Dermis microvascular lymphatic vessel endothelial cell (primary cell): ENCODE measurements around the gene TLE4. TPM values are rescaled to one million over a fixed set of nuclear protein-coding genes. Genes with fewer than 3 reads are reported as not detected.

Source experiments
- DNase-seq, 2 donors: peaks; one replicate each; pipeline versions ENCODE4 v3.0.0 to v3.0.0-alpha.2; 2010; ENCODE audit warnings: low read depth in 2 of 2
- total RNA-seq: library from RNA; depleted of rRNA; stranded (reverse); fragments of >200 nt; gene quantifications from 2 replicates; pipeline ENCODE4 v1.2.1, GENCODE V29; 2014

The TLE4 gene
- total RNA-seq, 1 donor from 2014 or later, result 14.0 TPM

DNA sequence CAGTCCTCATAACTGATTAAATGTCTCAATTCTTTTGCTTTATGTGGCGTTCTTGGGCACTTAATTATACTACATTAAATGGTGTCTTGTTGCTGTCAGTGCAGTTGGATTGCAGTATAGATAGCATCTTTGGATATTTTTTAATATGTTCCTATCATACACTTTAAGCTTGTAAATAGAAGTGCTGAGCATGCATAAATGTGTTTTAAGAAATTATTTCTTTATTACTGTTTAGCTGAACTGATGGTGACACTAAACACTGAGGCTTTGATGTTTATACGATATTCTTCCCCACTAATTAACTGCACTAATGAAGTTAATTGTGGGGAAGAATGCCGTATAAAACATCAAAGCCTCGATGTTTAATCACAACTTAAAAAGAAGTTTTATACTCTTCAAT lies 116.6 kb downstream of the TLE4 start:
- DNase-seq, result no peak

DNA sequence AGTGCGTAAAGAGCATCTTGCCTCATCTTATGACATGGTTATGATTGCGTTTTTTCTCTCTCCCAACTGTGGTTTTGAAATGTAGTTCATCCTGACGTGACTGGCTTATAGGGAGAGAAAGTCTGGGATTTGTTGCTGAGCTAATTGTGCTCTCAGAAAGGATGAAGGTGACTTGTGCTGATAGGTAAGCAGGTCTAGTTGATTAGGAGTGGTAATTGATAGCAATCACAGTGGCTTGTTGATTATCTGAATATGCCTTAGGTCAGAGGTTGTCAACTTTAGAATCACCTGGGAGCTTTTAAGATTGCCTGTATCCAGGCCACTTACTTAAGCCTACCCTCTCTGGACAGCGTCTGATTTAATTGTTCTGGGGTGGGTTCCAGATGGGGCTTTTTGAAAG lies 117.8 kb downstream of the TLE4 start:
- no peak for DNase-seq

DNA sequence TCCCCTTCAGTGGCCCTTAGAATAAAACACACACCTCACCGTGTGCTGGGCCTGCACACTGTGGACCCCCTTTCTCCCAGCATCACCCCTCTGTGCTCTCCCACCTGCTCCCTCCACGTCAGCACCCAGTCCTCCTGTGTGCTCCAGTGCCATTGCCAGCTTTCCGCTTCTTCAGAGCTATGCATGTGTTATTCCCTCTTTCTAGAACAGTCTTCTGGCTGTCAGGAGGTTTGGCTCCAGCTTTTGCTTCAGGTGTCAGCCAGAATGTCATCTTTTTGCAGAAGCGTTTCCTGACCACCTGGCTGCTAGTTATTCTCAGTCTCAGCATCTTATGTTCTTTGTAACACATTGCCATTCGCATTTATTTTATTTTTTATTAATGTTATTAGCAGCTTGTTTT lies 119.7 kb downstream of the TLE4 start:
- DNase-seq, result no peak

DNA sequence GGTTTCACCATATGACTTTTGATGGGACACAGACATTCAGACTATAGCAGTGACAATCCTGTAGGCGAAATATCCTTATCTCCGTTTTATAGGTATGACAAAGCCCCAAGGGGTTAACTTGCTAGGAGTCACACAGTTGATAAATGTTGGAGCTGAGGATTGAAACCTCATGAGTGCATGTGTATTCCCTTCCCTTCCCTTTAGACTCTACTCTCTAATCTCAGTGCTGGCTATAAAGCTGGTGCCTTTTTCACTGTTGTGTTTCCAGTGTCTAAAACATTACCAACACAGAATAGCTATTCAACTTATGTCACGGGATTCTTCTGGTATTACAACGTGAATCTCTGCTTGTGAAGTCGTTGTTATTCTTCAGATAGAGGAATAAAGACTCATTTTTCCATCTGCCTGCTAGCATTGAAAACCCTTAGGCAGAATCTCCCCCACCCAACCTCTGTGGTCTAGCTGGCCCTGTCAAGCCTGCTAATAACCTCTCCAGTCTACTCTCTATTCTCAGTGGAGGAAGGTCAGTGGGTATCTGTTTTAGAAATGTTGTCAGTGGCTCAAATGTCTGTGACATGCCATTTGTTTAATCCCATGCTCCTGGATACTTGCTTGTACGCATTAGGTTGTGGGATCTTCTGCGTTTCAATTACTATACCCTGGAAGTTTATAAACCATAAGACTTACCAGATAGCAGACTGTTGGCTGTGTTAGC lies 121.2 kb downstream of the TLE4 start:
- DNase-seq, result no peak

DNA sequence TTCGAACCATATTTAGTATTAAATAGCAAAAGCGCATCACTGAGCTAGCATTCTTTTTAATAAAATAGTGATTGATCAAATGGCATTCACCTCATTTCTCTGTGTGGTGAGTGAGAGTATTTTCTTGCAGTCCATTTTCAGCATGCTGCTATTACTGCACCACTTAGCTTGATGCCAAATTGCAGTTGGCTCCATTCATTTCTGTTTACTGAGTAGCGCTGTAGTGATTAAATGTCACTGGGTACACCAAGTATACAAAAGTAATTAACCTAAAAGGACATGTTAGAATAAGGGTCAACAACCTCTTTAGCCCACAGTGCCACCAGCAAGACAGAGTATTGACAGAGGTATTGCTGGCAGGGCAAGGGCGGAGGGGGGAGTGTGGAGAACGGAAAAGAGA lies 122.0 kb downstream of the TLE4 start:
- no peak for DNase-seq

DNA sequence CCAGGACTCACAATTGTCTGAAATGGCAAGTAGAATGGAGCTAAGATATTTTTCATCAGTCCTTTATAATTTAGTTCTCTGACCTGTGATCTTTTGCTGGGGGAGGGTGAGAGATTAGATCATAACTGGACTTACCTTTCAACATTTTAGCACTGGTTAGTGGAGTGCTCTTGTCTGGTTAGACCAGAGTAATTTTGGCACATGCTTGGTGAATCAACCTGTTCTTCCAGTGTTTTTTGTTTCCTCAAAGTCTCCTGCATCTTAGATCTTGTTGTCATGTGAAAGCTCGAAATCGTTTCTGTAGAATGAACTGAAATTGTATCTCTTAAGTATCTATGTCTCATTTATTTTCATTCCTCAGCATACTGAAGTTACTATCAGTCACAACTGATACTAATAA lies 122.4 kb downstream of the TLE4 start:
- DNase-seq, result no peak

DNA sequence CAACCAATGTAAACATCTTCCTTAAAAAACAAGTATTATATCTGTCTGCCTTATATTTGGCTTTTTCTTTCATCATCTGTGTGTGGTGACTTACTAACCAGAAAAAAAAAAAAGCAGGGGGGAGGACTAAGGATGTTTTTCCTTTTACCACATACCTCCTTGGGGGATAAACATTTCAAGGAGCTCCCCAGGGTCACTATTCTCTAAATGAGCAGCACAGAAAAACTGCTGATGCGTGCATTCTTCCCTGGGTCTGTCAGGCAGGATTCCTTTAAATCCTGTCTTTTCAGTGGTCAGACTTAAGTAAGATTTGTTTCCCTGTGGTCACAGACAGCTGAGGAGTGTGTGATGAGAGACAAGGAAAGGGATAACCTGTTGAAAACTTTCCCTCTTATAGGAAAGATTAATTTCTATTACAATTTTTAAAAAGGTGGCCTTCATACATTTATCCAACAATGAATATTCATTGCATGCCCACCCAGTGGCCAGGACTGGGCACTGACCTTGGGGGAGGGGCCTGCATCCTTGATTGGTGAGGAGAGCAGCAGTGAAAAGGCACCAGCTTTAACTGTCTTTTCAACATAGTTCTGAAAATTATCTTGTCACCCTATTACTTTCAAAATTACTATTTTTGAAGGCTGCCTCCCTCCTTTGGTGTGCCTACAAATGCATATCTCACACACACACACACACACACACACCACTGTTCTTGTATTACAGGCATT lies 123.1 kb downstream of the TLE4 start:
- no peak for DNase-seq

DNA sequence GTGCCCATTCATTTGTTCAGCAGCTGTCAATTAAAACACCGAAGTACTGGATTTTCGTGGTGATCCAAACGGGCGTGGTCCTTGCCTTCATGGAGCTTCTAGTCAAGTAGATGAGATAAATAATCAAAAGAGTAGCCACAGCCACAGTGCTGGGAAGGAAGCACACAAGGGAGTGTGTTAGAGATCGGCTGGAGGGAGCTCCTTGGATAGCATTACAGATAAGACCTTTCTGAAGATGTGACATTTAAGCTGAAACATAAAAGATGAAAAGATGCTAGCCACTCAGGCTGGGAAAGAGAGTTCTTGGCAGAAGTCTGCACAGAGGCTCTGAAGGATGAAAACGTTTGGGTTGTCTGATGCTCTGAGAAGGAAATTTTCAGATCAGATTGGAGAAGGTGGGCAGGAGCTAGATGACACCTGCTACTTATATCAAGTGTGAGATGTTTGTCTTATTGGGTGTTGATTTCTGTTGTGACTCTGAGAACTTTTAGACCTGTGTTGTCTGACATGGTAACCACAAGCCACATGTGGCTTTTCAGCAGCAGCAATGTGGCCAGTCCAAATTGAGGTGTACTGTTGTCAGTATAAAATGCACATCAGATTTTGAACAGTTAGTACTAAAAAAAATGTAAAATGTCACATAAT lies 123.9 kb downstream of the TLE4 start:
- no peak for DNase-seq

DNA sequence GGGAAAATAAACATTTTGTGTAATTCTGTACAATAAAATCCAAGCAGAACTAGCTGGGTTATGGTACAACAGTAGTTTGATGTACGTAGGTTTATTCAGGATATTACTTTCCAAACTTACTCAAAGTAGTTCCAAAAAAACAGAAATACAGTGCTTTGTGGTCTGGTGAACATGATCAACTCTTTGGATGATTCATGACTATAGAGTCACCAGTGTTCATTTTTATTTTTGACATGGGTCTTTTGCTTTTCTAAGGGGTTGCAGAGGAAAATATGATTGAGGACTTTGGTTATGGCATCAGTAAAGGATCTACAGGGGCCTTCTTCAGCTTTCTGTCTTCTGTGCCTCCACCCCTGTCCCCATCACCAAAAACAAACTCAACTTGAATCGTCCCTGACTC lies 127.2 kb downstream of the TLE4 start:
- DNase-seq, result no peak

DNA sequence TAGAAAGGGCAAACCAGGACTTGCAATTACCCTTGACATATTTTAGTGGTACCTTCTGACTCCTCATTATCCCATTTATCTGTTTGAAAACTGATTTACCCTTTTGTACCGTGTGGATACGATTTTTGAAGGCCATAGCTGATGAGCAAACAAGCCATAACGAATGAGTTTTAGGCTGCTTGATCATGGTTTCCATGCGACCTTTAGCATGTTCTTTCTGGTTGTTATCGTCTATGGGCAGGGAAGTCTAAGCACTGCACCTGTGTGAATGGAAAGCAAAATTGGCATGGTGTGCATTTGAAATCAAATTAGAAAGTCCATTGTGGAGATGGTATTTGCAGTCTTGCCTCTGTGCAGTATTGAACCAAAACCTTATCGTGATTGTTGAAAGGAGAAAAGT lies 127.7 kb downstream of the TLE4 start:
- no peak for DNase-seq

DNA sequence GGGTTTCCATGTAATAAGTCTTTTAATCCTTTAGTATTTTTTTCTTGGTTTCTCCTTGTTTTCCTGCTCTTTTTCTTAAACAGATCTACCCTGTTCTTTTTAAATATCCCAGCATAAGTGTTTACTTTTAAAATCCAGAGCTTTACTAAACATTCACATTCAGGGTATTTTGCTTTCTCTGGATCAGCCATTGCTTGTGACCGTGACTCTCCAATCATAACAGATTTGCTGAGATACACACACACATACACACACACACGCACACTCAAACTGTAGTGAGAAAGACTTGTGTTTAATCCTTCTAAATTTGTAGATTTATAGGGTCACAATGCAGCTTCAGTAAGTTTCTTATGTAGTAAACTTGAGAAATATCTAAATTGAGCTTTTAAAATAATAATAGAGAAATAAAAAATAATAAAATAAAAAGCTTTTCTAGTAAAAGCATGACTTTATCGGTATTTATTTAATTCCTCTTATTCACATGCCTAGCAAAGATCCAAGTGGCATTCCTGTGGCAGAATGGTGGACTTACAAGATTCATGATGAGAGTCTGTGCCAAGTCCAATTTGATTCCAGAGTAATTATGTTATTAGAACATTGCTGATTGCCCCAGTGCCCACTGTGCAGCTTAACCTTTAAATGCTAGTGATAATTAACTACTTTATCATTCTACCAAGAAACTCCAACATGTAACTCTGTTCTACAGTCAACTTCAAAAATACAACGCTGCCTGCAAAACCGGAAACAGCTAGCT lies 129.0 kb downstream of the TLE4 start:
- DNase-seq, result no peak

DNA sequence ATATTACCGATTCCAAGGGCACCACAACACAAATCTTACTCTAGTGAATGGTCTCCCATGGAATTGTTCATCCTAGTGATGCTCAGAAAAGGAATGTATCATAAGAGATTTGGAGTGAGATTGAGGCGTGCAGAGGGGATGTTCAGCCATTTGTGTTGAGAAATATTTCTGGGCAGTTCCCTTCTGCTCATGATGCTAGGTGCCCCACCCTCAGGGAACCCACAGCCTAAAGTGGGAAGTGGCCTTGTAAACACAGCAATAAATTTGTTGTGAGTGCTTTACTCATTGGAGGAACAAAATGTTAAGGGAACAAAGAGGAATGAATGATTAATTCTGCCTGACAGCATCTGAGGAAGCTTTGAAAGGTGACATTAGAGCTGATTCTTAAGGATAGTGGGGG lies 129.9 kb downstream of the TLE4 start:
- DNase-seq, result no peak

DNA sequence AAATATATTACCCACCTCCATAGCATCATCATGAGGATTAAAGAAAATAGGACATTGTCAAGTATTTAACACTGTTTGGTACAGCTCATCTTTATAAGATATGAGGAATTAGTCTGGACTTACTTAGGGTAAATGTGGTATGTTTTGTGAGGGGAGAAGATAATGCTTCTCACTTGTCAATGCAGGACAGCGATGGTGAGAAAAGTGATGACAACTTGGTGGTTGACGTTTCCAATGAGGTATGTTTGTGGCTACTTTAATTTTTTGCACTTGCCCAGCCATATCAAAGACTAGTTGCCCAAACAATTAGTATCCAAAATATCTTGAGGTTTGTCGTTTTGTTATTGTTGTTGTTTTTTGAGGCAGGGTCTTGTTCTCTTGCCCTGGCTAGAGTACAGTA lies 133.9 kb downstream of the TLE4 start:
- DNase-seq, result no peak

DNA sequence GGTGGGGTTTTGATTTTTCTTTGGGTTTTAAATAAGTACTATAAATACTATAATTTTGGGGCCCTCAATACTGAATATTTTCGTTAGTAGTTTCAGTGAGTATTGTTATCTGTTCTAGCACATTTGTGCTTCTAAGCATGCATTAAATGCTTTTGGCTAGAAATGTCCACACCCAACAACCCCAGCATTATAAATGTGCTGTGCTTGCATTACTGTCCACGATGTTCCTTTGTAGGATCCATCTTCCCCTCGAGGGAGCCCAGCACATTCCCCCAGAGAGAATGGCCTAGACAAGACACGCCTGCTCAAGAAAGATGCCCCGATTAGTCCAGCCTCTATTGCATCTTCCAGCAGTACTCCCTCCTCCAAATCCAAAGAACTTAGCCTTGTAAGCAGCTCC lies 134.7 kb downstream of the TLE4 start:
- DNase-seq, result no peak

DNA sequence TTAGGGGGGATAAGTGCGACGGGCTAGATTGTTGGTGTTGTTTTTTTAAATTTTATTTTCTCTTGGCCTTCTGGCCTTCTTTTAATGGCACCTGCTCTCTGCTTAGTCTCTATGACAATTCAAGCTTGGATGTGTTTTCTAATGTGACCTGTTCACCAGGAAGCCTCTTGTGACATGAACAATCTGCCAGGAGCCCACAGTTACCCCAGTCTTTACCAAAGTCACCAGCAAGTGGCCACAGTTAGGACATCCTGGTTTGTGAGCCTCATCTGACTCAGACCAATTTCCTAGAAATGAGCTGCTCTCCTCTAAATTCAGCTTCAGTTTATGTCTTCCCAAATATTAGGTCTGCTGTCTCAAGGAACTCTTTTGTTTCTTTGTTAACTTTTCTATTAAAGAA lies 135.8 kb downstream of the TLE4 start:
- DNase-seq, result no peak

DNA sequence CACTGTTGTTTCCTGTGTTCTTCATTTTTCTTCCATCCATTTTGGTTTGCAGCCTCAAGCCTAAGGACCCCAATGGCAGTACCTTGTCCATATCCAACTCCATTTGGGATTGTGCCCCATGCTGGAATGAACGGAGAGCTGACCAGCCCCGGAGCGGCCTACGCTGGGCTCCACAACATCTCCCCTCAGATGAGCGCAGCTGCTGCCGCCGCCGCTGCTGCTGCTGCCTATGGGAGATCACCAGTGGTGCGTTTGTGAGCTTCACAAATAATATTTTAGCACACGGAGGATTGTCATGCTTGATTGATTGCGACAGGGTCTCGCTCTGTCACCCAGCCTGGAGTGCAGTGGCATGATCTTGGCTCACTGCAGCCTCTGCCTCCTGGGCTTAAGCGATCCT lies 136.8 kb downstream of the TLE4 start:
- DNase-seq, result no peak

DNA sequence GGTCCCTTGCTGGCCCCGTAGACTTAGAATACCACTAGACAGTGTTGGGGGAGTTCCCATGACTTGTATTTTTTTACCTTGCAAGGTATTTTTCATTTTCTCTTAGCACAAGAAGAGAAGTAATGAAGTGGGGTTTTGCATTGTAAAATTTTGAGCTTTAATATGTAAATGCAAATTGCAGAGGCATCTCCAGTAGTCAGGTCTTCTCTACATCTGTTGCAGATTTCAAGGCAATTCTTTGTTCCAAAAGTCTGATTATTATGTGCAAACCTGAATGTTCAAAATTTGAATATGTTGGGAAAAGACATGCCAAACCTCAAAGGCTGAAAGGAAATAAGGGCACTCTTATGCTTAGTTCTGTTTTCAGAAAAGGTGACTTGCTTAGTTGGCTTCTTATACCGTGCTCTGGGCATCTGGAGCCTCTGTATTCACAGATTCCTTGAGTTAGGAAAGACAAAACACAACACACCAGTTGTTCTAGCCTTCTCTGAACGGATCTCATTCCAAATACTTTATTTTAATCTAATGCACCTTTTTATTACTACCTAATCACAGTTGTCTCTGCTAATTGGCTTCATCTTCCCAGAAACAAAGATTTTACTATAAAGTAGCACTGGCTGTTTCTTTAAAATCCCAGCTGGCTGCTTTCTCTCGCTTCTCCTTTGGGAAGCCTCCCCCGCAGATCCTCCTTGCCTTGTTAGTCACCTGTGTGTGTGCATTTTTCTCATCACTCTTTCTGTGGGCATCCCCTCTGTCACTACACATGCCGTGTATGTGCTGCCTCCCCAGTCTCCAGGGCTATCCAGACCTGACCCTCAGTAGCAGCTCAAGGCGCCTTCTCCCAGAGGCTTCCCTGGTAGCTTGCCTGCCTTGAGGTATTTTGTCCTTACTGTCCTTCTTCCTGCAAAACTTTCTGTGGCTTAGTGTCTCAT lies 138.2 kb downstream of the TLE4 start:
- no peak for DNase-seq

DNA sequence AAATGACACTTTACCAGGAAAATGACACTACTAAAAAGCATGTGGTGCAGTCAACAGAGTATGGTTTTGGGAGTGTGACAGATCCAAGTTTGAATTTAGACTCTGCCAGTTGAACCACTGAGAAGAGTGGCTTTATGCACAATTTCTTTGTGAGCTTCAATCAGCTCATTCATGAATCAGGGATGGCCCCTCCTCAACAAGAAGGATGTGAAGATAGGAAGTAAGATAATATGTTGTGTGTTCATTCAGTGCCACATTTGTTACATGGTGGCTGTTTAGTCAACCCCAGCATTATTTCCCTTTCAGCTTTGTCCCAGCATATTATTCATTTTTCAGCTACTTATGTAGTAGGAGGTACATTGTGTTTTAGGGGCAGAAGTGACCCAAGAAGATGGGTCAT lies 140.1 kb downstream of the TLE4 start:
- DNase-seq, result no peak

DNA sequence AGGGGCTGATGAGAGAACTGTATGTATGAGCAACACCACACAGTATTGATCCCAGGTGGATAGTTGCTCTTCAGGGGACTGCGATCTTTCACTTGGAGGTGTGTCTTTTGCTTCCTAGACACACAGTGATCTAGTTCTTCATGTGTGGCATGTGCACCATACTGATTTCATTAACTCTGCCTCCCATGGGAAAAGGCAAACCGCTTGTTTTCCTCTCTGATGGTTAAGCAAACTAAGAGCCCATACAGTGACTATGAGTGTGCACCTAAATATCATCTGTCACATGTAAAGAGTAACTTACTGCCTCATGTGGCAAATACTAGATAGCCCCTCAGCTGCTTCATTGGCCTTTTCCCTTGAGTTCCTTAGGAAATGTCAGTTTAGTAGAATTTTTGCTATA lies 147.3 kb downstream of the TLE4 start:
- DNase-seq, result no peak

DNA sequence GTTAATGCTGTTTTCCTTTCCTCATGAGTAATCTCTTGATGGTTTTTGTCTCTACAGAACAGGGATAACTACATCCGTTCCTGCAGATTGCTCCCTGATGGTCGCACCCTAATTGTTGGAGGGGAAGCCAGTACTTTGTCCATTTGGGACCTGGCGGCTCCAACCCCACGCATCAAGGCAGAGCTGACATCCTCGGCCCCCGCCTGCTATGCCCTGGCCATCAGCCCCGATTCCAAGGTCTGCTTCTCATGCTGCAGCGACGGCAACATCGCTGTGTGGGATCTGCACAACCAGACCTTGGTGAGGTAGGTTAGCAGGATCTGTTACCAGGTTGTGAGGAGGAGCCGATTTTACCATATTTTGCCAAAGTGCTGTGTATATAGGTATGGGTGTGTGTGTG lies 148.2 kb downstream of the TLE4 start:
- no peak for DNase-seq
